OCI-LY3 (cell line): Measurements from ENCODE around the gene TMEM11.

ENCODE experiments used
- H2AFZ ChIP-seq: fragments of 200-600, 300-600 bp; shearing (Covaris generic); 2 replicates; pipeline ENCODE4 v1.6.0; 2014; ENCODE audit warnings: antibody characterized with exemption, low read depth, low read length
- H3K27ac ChIP-seq: fragments of 200-600, 300-600 bp; sonication (generic); 2 replicates; pipeline ENCODE4 v1.5.1; 2014; ENCODE audit warnings: mild to moderate bottlenecking, low read length, moderate library complexity, mixed read lengths
- H3K27me3 ChIP-seq: fragments of 200-600, 300-600 bp; sonication (generic); 2 replicates; pipeline ENCODE4 v1.6.1; 2014; ENCODE audit warnings: low read depth, low read length, mixed read lengths
- H3K36me3 ChIP-seq: fragments of 200-600, 300-600 bp; sonication (generic); replicated peaks from 2 replicates; pipeline ENCODE3; 2014; ENCODE audit warnings: low read depth, low read length, mixed read lengths
- H3K4me1 ChIP-seq: fragments of 300-600, 200-600 bp; sonication (generic); 2 replicates; pipeline ENCODE4 v1.6.1; 2014; ENCODE audit warnings: low read length, mixed read lengths
- H3K4me2 ChIP-seq: fragments of 200-600, 300-600 bp; sonication (generic); 2 replicates; pipeline ENCODE4 v1.6.1; 2014; ENCODE audit warnings: low read length, mixed read lengths
- H3K4me3 ChIP-seq: fragments of 300-600, 200-600 bp; sonication (generic); 2 replicates; pipeline ENCODE4 v1.5.1; 2014; ENCODE audit warnings: antibody characterized with exemption, mild to moderate bottlenecking, low read length, moderate library complexity
- H3K79me2 ChIP-seq: fragments of 300-600, 200-600 bp; shearing (Covaris generic); 2 replicates; pipeline ENCODE4 v1.6.1; 2014; ENCODE audit warnings: mild to moderate bottlenecking, low read length, mixed read lengths
- H3K9ac ChIP-seq: fragments of 300-600, 200-600 bp; shearing (Covaris generic); 2 replicates; pipeline ENCODE4 v1.6.0; 2014; ENCODE audit warnings: mild to moderate bottlenecking, low read length, moderate library complexity
- H3K9me3 ChIP-seq: fragments of 200-600, 300-600 bp; shearing (Covaris generic); 2 replicates; pipeline ENCODE4 v1.6.1; 2014; ENCODE audit warnings: low read length, mixed read lengths; ENCODE audit not compliant: insufficient read depth
- H4K20me1 ChIP-seq: fragments of 200-600, 300-600 bp; sonication (generic); 2 replicates; pipeline ENCODE4 v1.6.1; 2016; ENCODE audit warnings: low read length, mixed read lengths; ENCODE audit not compliant: insufficient read depth
- CTCF ChIP-seq: fragments of 200-600, 300-600 bp; sonication (generic); IDR thresholded peaks from 2 replicates; pipeline ENCODE4 v1.5.1; 2014; ENCODE audit warnings: antibody characterized with exemption, low read length, low read depth
- EZH2phosphoT487 ChIP-seq: fragments of 200-600 bp; shearing (Covaris generic); IDR thresholded peaks from 2 replicates; pipeline ENCODE4 v1.6.1; 2018; ENCODE audit warnings: antibody characterized with exemption, mixed run types, low read depth

TMEM11 gene

GRCh38 chr17:21161498-21162393 lies 52.2 kb downstream of the TMEM11 start:
- no peaks in the 10 kb centered on the region for H3K27me3 ChIP-seq
- H3K9me3 ChIP-seq, result no peaks in the 10 kb centered on the region
- no peak overlapping the region for H3K27ac ChIP-seq
- H2AFZ ChIP-seq, result no peak overlapping the region
- no peak for TF ChIP-seq CTCF
- no peak for TF ChIP-seq EZH2phosphoT487
- no peak overlapping the region for H3K9ac ChIP-seq
- no peaks in the 10 kb centered on the region for H3K79me2 ChIP-seq
- H3K4me1 ChIP-seq, result no peaks in the 10 kb centered on the region
- no peaks in the 10 kb centered on the region for H4K20me1 ChIP-seq
- no peak overlapping the region for H3K4me2 ChIP-seq
- H3K36me3 ChIP-seq, result no peaks in the 10 kb centered on the region
- no peak overlapping the region for H3K4me3 ChIP-seq

- Histone ChIP-seq H3K9ac (no peak overlapping the region), H3K4me1 (no peaks in the 10 kb centered on the region), H2AFZ (no peak overlapping the region), H3K27me3 (no peaks in the 10 kb centered on the region), H3K79me2 (no peaks in the 10 kb centered on the region), H3K27ac (no peak overlapping the region), H3K4me2 (no peak overlapping the region), H3K36me3 (no peaks in the 10 kb centered on the region), H3K4me3 (no peak overlapping the region), H4K20me1 (no peaks in the 10 kb centered on the region), H3K9me3 (no peaks in the 10 kb centered on the region)
- no peak for TF ChIP-seq EZH2phosphoT487
- no peak for TF ChIP-seq CTCF
Measured at GRCh38 chr17:21160401-21160800, 53.6 kb downstream of the TMEM11 start.

- Histone ChIP-seq H3K36me3 (no peaks in the 10 kb centered on the region), H3K4me3 (no peak overlapping the region), H3K9ac (no peak overlapping the region), H3K27me3 (no peaks in the 10 kb centered on the region), H3K9me3 (no peaks in the 10 kb centered on the region), H3K4me2 (no peak overlapping the region), H4K20me1 (no peaks in the 10 kb centered on the region), H3K79me2 (no peaks in the 10 kb centered on the region), H3K27ac (no peak overlapping the region), H3K4me1 (no peaks in the 10 kb centered on the region), H2AFZ (no peak overlapping the region)
- TF ChIP-seq CTCF (no peak), EZH2phosphoT487 (no peak)
Measured at GRCh38 chr17:21157586-21158370, 56.2 kb downstream of the TMEM11 start.

GRCh38 chr17:21152731-21153130 lies 61.2 kb downstream of the TMEM11 start:
- Histone ChIP-seq H3K4me2 (no peak overlapping the region), H3K4me1 (no peaks in the 10 kb centered on the region), H3K27me3 (no peaks in the 10 kb centered on the region), H3K27ac (no peak overlapping the region), H3K9ac (no peak overlapping the region), H3K9me3 (no peaks in the 10 kb centered on the region), H2AFZ (no peak overlapping the region), H3K79me2 (no peaks in the 10 kb centered on the region), H3K4me3 (no peak overlapping the region), H3K36me3 (no peaks in the 10 kb centered on the region), H4K20me1 (no peaks in the 10 kb centered on the region)
- TF ChIP-seq CTCF (no peak), EZH2phosphoT487 (no peak)
